Nephron (organoid): ENCODE measurements around the gene SLC7A10.

Experiments used
- H3K27ac Mint-ChIP-seq, 3 experiments: 2 replicates each; pipeline ENCODE4 v1.8.0; 2020; ENCODE audit warnings: mixed read lengths in 3 of 3, mild to moderate bottlenecking in 2 of 3, moderate library complexity in 1 of 3
- H3K27me3 Mint-ChIP-seq: 2 replicates; pipeline ENCODE4 v1.8.0; 2021; ENCODE audit warnings: low read depth, mild to moderate bottlenecking, moderate library complexity, mixed read lengths
- H3K36me3 Mint-ChIP-seq: 2 replicates; pipeline ENCODE4 v1.8.0; 2020; ENCODE audit warnings: low read depth, mixed read lengths
- H3K4me1 Mint-ChIP-seq: 2 replicates; pipeline ENCODE4 v1.8.0; 2020; ENCODE audit warnings: mixed read lengths
- H3K4me3 Mint-ChIP-seq, 3 experiments: 2 replicates each; pipeline ENCODE4 v1.8.0; 2020; ENCODE audit warnings: mild to moderate bottlenecking in 3 of 3, mixed read lengths in 3 of 3, moderate library complexity in 2 of 3
- H3K9me3 Mint-ChIP-seq: 2 replicates; pipeline ENCODE4 v1.8.0; 2020; ENCODE audit warnings: mixed read lengths
- CTCF ChIP-seq, 3 experiments: fragments of 200-600 bp; sonication (generic); IDR thresholded peaks; one replicate each; pipeline ENCODE4 v1.5.0; 2021; ENCODE audit warnings: antibody characterized with exemption in 3 of 3; ENCODE audit not compliant: unreplicated experiment in 3 of 3

The SLC7A10 gene

GRCh38 chr19:33220735-33221134 lies 4.9 kb downstream of the SLC7A10 start:
- H3K27me3 Mint-ChIP-seq, result peaks cover 46% of the 10 kb centered on the region
- TF ChIP-seq CTCF (IDR thresholded peaks at IDR 0.05; ENCODE audit: unreplicated experiment in 3 of 3), result no peak
- no peak overlapping the region for H3K4me3 Mint-ChIP-seq
- H3K4me1 Mint-ChIP-seq, result no peaks in the 10 kb centered on the region
- peaks cover 2% of the 10 kb centered on the region for H3K9me3 Mint-ChIP-seq
- no peaks in the 10 kb centered on the region for H3K36me3 Mint-ChIP-seq
- no peak overlapping the region for H3K27ac Mint-ChIP-seq

GRCh38 chr19:33220115-33220514 lies 5.5 kb downstream of the SLC7A10 start:
- H3K9me3 Mint-ChIP-seq, result peaks cover 2% of the 10 kb centered on the region
- H3K4me1 Mint-ChIP-seq, result no peaks in the 10 kb centered on the region
- H3K36me3 Mint-ChIP-seq, result no peaks in the 10 kb centered on the region
- TF ChIP-seq CTCF (IDR thresholded peaks at IDR 0.05; ENCODE audit: unreplicated experiment in 3 of 3), result no peak
- H3K4me3 Mint-ChIP-seq, result no peak overlapping the region
- H3K27me3 Mint-ChIP-seq, result peaks cover 44% of the 10 kb centered on the region
- no peak overlapping the region for H3K27ac Mint-ChIP-seq

- no peak for TF ChIP-seq CTCF (IDR thresholded peaks at IDR 0.05; ENCODE audit: unreplicated experiment in 3 of 3)
- Mint-ChIP-seq H3K9me3 (no peaks in the 10 kb centered on the region), H3K4me1 (no peaks in the 10 kb centered on the region), H3K4me3 (no peak overlapping the region), H3K27me3 (peaks cover 40% of the 10 kb centered on the region), H3K36me3 (no peaks in the 10 kb centered on the region), H3K27ac (no peak overlapping the region)
These were observed 6.3 kb downstream of the SLC7A10 start for GRCh38 chr19:33219261-33219815.

GRCh38 chr19:33217881-33218280 lies 7.8 kb downstream of the SLC7A10 start:
- TF ChIP-seq CTCF (IDR thresholded peaks at IDR 0.05; ENCODE audit: unreplicated experiment in 3 of 3), result no peak
- Mint-ChIP-seq H3K4me3 (no peak overlapping the region), H3K27me3 (peaks cover 26% of the 10 kb centered on the region), H3K27ac (no peak overlapping the region), H3K9me3 (no peaks in the 10 kb centered on the region), H3K4me1 (no peaks in the 10 kb centered on the region), H3K36me3 (no peaks in the 10 kb centered on the region)

- no peak overlapping the region for H3K4me3 Mint-ChIP-seq
- H3K27me3 Mint-ChIP-seq, result peaks cover 15% of the 10 kb centered on the region
- no peaks in the 10 kb centered on the region for H3K4me1 Mint-ChIP-seq
- no peaks in the 10 kb centered on the region for H3K36me3 Mint-ChIP-seq
- no peaks in the 10 kb centered on the region for H3K9me3 Mint-ChIP-seq
- TF ChIP-seq CTCF (IDR thresholded peaks at IDR 0.05; ENCODE audit: unreplicated experiment in 3 of 3), result no peak
- no peak overlapping the region for H3K27ac Mint-ChIP-seq
These were observed 9.3 kb downstream of the SLC7A10 start for GRCh38 chr19:33216198-33216830.
